WTC11 (cell line): ENCODE data around the gene KPNA3. TPM values are rescaled to one million over a fixed set of nuclear protein-coding genes. Genes with fewer than 3 reads are reported as not detected.

Experiments used
- ATAC-seq: fragments of 200-7000 bp; cut with Tn5 transposase; 2 replicates; pipeline ENCODE4 v1.10.0; 2021; ENCODE audit warnings: mild to moderate bottlenecking, moderate library complexity
- CTCF ChIA-PET: fragments of 300-600 bp; sonication (Branson Sonifier 250); formaldehyde crosslinking; loops from one replicate; lab custom pipeline; 2021; ENCODE audit warnings: antibody characterized with exemption; lab: Charles Lee
- POLR2A ChIA-PET: fragments of 350-600 bp; sonication (Branson Sonifier 250); formaldehyde crosslinking; loops from one replicate; lab custom pipeline; 2021; ENCODE audit warnings: antibody characterized with exemption; lab: Charles Lee
- DNase-seq: peaks from one replicate; pipeline ENCODE4 v3.0.0; 2021; ENCODE audit warnings: low spot score
- H3K27ac Mint-ChIP-seq: 2 replicates; pipeline ENCODE4 v1.8.0; 2021; ENCODE audit warnings: mixed read lengths
- H3K27me3 Mint-ChIP-seq: 2 replicates; pipeline ENCODE4 v1.8.0; 2021; ENCODE audit warnings: low read depth, mild to moderate bottlenecking, moderate library complexity, mixed read lengths
- H3K36me3 Mint-ChIP-seq: 2 replicates; pipeline ENCODE4 v1.8.0; 2021; ENCODE audit warnings: mixed read lengths
- H3K4me1 Mint-ChIP-seq: 2 replicates; pipeline ENCODE4 v1.8.0; 2022; ENCODE audit warnings: mixed read lengths
- H3K4me3 Mint-ChIP-seq: 2 replicates; pipeline ENCODE4 v1.8.0; 2021; ENCODE audit warnings: mild to moderate bottlenecking, moderate library complexity, mixed read lengths
- H3K9me3 Mint-ChIP-seq: 2 replicates; pipeline ENCODE4 v1.8.0; 2021; ENCODE audit warnings: mixed read lengths
- AFF4 ChIP-seq: sonication (generic); formaldehyde crosslinking; IDR thresholded peaks from 2 replicates; pipeline ENCODE4 v1.8.1; 2023; ENCODE audit warnings: mild to moderate bottlenecking, missing genetic modification reagents, borderline replicate concordance
- ATF1 ChIP-seq: sonication (generic); formaldehyde crosslinking; IDR thresholded peaks from 2 replicates; pipeline ENCODE4 v1.8.1; 2023; ENCODE audit warnings: mild to moderate bottlenecking, moderate library complexity, missing genetic modification reagents
- CREB1 ChIP-seq: sonication (generic); formaldehyde crosslinking; IDR thresholded peaks from 2 replicates; pipeline ENCODE4 v1.8.0; 2023; ENCODE audit warnings: mild to moderate bottlenecking, missing genetic modification reagents
- E2F5 ChIP-seq: sonication (generic); formaldehyde crosslinking; IDR thresholded peaks from 2 replicates; pipeline ENCODE4 v1.8.1; 2022; ENCODE audit warnings: mild to moderate bottlenecking, moderate library complexity, missing genetic modification reagents
- ELF4 ChIP-seq: sonication (generic); formaldehyde crosslinking; IDR thresholded peaks from 2 replicates; pipeline ENCODE4 v1.8.1; 2022; ENCODE audit warnings: low read depth, mild to moderate bottlenecking, moderate library complexity, missing genetic modification reagents
- ERG ChIP-seq: fragments of 250-450 bp; sonication (Bioruptor Pico); IDR thresholded peaks from 2 replicates; pipeline ENCODE4 v1.8.0; 2021; ENCODE audit warnings: mild to moderate bottlenecking
- FOXP4 ChIP-seq: sonication (generic); formaldehyde crosslinking; IDR thresholded peaks from 2 replicates; pipeline ENCODE4 v1.8.0; 2022; ENCODE audit warnings: mild to moderate bottlenecking, missing genetic modification reagents
- HMGXB4 ChIP-seq: sonication (generic); formaldehyde crosslinking; IDR thresholded peaks from 2 replicates; pipeline ENCODE4 v1.8.1; 2023; ENCODE audit warnings: mild to moderate bottlenecking, moderate library complexity, missing genetic modification reagents
- KAT7 ChIP-seq: sonication (generic); formaldehyde crosslinking; IDR thresholded peaks from 2 replicates; pipeline ENCODE4 v1.8.1; 2023; ENCODE audit warnings: missing genetic modification reagents, mild to moderate bottlenecking, borderline replicate concordance
- MXD4 ChIP-seq: fragments of 250-450 bp; sonication (Bioruptor Pico); IDR thresholded peaks from 2 replicates; pipeline ENCODE4 v1.8.0; 2021; ENCODE audit warnings: mild to moderate bottlenecking, moderate library complexity, borderline replicate concordance
- RORB ChIP-seq: fragments of 250-450 bp; sonication (Bioruptor Pico); IDR thresholded peaks from 2 replicates; pipeline ENCODE4 v1.9.0; 2021; ENCODE audit warnings: mild to moderate bottlenecking
- ZBTB21 ChIP-seq: sonication (generic); formaldehyde crosslinking; IDR thresholded peaks from 2 replicates; pipeline ENCODE4 v1.8.1; 2023; ENCODE audit warnings: mild to moderate bottlenecking, missing genetic modification reagents, borderline replicate concordance
- ZMAT4 ChIP-seq: fragments of 250-450 bp; sonication (Bioruptor Pico); IDR thresholded peaks from 2 replicates; pipeline ENCODE4 v1.9.0; 2021; ENCODE audit warnings: mild to moderate bottlenecking
- ZNF121 ChIP-seq: sonication (generic); formaldehyde crosslinking; IDR thresholded peaks from 2 replicates; pipeline ENCODE4 v1.8.0; 2023; ENCODE audit warnings: missing genetic modification reagents
- ZNF263 ChIP-seq: sonication (generic); formaldehyde crosslinking; IDR thresholded peaks from 2 replicates; pipeline ENCODE4 v1.8.1; 2022; ENCODE audit warnings: low read depth, mild to moderate bottlenecking, moderate library complexity, missing genetic modification reagents
- ZNF416 ChIP-seq: fragments of 250-450 bp; sonication (Bioruptor Pico); IDR thresholded peaks from 2 replicates; pipeline ENCODE4 v1.9.0; 2021; ENCODE audit warnings: mild to moderate bottlenecking, inconsistent platforms
- ZNF423 ChIP-seq: fragments of 250-450 bp; sonication (Bioruptor Pico); IDR thresholded peaks from 2 replicates; pipeline ENCODE4 v2.1.2; 2022; ENCODE audit warnings: mild to moderate bottlenecking, moderate library complexity
- total RNA-seq: library from RNA; stranded (reverse); gene quantifications from 3 replicates; pipeline ENCODE4 v1.2.3, GENCODE V29; 2021

Gene KPNA3
- total RNA-seq, 1 experiment from 2014 or later = 44.4 TPM

- TF ChIP-seq ZBTB21 (CRISPR knock-in tag) (no peak), ELF4 (CRISPR knock-in tag) (no peak), FOXP4 (no peak)
- TF ChIP-seq, all 79 proteins: peak for 0
These were observed 114.1 kb downstream of the KPNA3 start (continued) for GRCh38 chr13:49678191-49678914.

GRCh38 chr13:49676581-49677298, 115.7 kb downstream of the KPNA3 start:
- H3K9me3 Mint-ChIP-seq = peaks cover 32% of the 10 kb centered on the region
- H3K27ac Mint-ChIP-seq = no peak overlapping the region
- peaks cover 12% of the 10 kb centered on the region for H3K4me1 Mint-ChIP-seq
- TF ChIP-seq ELF4 (CRISPR knock-in tag) = no peak
- TF ChIP-seq RORB (CRISPR knock-in tag) = no peak
- TF ChIP-seq ZNF416 (CRISPR knock-in tag) = no peak
- TF ChIP-seq ZMAT4 = no peak
- no peak for TF ChIP-seq AFF4
- TF ChIP-seq E2F5 = no peak
- TF ChIP-seq KAT7 (CRISPR knock-in tag) = no peak
- no peak for TF ChIP-seq CREB1
- TF ChIP-seq ERG (CRISPR knock-in tag) = no peak
- no peak for TF ChIP-seq HMGXB4
- no peak for TF ChIP-seq MXD4
- TF ChIP-seq ATF1 = no peak
- no peak for TF ChIP-seq ZNF121 (CRISPR knock-in tag)
- no peak for TF ChIP-seq ZNF263 (CRISPR knock-in tag)
- TF ChIP-seq ZNF423 (CRISPR knock-in tag) = no peak
- TF ChIP-seq, all 79 proteins: peak for 0
- ATAC-seq = no peak
- CTCF ChIA-PET = no interaction called here
- Mint-ChIP-seq H3K36me3 (peaks cover 63% of the 10 kb centered on the region), H3K4me3 (no peak overlapping the region), H3K27me3 (no peaks in the 10 kb centered on the region; the same call in 1 of the 2 replicates)
- no peak for DNase-seq
- POLR2A ChIA-PET = no interaction called here
